Measurements from ENCODE around the gene ACKR3. TPM values are rescaled to one million over a fixed set of nuclear protein-coding genes. Genes with fewer than 3 reads are reported as not detected.

ACKR3 gene
- total RNA-seq, 4 donors from 2014 or later, result 32.4 to 88.7 (median 55.0) TPM

DNA sequence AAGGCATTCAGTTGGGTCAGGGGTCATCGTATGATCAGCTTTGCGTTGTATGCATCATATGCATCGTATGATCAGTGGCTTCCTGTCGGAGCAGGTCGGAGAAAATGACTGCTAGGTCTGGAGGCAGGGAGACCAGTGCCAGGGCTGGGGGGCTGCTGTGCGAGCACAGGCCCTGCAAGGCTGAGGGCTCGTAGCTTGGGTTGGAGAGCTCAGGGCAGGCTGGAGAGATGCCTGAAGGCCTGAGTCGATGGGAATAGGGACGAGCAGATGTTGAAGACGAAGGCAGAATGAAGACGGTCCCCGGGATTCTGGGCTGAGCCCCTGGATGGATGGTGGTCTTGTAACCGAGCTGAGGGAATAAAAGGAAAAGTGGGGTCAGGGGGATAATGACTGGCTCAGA is 25.3 kb upstream of the ACKR3 start:
- Histone ChIP-seq H3K36me3 (no peaks in the 10 kb centered on the region), H3K27me3 (no peaks in the 10 kb centered on the region), H3K27ac (no peak overlapping the region), H3K4me1 (peaks cover 0 to 11% (median 2%) of the 10 kb centered on the region in 4 donors), H3K9me3 (peaks cover 0 to 9% (median 0%) of the 10 kb centered on the region in 4 donors), H3K4me3 (no peak overlapping the region)
- no peak for TF ChIP-seq POLR2A (IDR thresholded peaks at IDR 0.05)
- no peak for TF ChIP-seq EP300 (IDR thresholded peaks at IDR 0.05)
- TF ChIP-seq, protein P1, sequence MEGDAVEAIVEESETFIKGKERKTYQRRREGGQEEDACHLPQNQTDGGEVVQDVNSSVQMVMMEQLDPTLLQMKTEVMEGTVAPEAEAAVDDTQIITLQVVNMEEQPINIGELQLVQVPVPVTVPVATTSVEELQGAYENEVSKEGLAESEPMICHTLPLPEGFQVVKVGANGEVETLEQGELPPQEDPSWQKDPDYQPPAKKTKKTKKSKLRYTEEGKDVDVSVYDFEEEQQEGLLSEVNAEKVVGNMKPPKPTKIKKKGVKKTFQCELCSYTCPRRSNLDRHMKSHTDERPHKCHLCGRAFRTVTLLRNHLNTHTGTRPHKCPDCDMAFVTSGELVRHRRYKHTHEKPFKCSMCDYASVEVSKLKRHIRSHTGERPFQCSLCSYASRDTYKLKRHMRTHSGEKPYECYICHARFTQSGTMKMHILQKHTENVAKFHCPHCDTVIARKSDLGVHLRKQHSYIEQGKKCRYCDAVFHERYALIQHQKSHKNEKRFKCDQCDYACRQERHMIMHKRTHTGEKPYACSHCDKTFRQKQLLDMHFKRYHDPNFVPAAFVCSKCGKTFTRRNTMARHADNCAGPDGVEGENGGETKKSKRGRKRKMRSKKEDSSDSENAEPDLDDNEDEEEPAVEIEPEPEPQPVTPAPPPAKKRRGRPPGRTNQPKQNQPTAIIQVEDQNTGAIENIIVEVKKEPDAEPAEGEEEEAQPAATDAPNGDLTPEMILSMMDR (IDR thresholded peaks at IDR 0.05), result no peak
- 93 to 97% methylated on average over 13 of the region's 13 CpGs for WGBS, 2 donors
- no peak for DNase-seq (ENCODE audit: low spot score in 2 of 2)

DNA sequence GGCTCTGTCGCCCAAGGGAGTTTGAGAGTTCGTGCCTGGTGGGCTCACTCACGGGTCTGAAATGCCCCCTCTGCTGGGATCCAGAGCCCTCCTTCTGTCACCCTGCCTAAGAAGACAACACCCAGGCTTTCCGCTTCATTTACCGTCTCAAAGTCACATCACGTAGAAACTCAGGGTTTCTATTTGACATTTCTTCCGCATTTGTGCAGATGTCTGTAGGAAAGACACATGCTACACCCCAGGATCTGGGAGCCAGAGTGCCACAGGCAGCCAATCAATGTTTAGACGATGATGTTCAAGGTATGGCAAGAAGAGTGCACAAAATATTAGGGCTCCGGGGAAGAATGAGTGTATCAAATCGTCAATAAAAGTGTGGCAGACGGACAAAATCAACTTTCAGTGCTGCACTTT is 24.4 kb upstream of the ACKR3 start:
- peaks cover 0 to 11% (median 2%) of the 10 kb centered on the region in 4 donors for H3K4me1 ChIP-seq
- 88% methylated on average over 11 of the region's 11 CpGs for WGBS, 2 donors
- no peaks in the 10 kb centered on the region for H3K36me3 ChIP-seq
- H3K4me3 ChIP-seq, result no peak overlapping the region
- TF ChIP-seq POLR2A (IDR thresholded peaks at IDR 0.05) (no peak), EP300 (IDR thresholded peaks at IDR 0.05) (no peak)
- TF ChIP-seq, protein P1 (IDR thresholded peaks at IDR 0.05), result no peak
- no peak for DNase-seq (ENCODE audit: low spot score in 2 of 2)
- H3K9me3 ChIP-seq, result peaks cover 0 to 9% (median 0%) of the 10 kb centered on the region in 4 donors
- no peaks in the 10 kb centered on the region for H3K27me3 ChIP-seq
- H3K27ac ChIP-seq, result peak overlapping the region in 1 of 4 donors; percentile 68

DNA sequence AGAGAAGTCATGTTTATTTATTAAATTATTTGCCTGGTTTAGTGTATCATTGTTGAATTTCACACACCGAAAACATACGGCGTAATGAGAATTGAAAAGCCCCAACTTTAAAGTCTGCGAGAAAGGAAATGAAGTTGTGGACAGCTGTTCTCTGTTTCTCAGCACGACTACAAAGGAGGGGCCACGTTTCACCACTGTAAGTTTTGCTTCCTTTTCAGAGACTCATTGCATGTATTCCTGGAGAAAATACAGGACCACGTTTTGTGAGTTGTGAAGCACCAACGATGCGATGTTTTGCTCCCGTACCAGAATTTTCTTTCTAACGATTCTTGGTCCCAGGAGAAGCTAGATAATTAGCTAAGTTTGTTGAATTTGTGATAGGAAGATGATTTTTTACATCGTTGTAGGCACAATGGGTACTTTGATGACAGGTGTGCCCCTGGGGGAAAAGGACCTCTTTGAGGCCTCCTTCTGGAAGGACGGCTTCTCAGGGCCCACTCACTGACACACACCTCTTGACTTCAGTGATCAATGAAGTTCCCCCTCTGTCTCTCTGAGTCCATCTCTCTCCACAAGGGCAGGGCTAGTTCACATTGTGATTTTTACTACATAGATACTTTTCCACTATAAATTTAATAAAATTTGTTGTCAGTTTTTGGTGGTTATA is 23.7 kb upstream of the ACKR3 start:
- no peak for DNase-seq (ENCODE audit: low spot score in 2 of 2)
- H3K36me3 ChIP-seq, result no peaks in the 10 kb centered on the region
- peak overlapping the region in 1 of 4 donors; percentile 68 for H3K27ac ChIP-seq
- no peaks in the 10 kb centered on the region for H3K27me3 ChIP-seq
- 69 to 77% methylated on average over 13 of the region's 13 CpGs for WGBS, 2 donors
- H3K4me3 ChIP-seq, result no peak overlapping the region
- peaks cover 0 to 9% (median 0%) of the 10 kb centered on the region in 4 donors for H3K9me3 ChIP-seq
- TF ChIP-seq, protein P1 (IDR thresholded peaks at IDR 0.05), result no peak
- TF ChIP-seq POLR2A (IDR thresholded peaks at IDR 0.05), result no peak
- no peak for TF ChIP-seq EP300 (IDR thresholded peaks at IDR 0.05)
- H3K4me1 ChIP-seq, result peaks cover 0 to 11% (median 3%) of the 10 kb centered on the region in 4 donors

DNA sequence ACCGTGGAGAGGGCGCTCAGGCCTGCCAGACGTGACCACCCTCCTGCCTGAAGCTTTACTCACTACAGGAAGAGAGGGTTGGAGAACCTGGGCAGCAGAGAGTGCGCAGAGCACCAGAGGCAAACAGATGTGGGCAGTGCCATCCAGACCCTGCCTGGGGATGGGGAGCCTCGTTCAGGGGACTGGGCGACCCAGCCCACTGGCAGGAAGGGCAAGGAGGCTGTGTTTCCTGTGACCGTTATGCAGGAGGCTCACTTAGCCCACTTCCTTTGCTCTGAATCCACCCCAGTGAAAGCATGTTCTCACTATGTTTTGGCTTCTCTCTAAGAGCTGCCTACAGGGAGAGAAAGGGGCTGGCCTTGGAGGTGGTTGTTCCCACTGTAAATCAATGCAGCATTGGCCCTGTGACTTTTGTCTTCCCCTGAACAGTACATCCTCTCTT is 23.0 kb upstream of the ACKR3 start:
- no peak for DNase-seq (ENCODE audit: low spot score in 2 of 2)
- Histone ChIP-seq H3K27ac (peak overlapping the region in 1 of 4 donors; percentile 68), H3K4me3 (no peak overlapping the region), H3K9me3 (peaks cover 0 to 9% (median 0%) of the 10 kb centered on the region in 4 donors), H3K4me1 (peaks cover 0 to 16% (median 6%) of the 10 kb centered on the region in 4 donors), H3K36me3 (no peaks in the 10 kb centered on the region), H3K27me3 (no peaks in the 10 kb centered on the region)
- TF ChIP-seq POLR2A (IDR thresholded peaks at IDR 0.05) (no peak), EP300 (IDR thresholded peaks at IDR 0.05) (no peak)
- TF ChIP-seq, protein P1 (IDR thresholded peaks at IDR 0.05), result no peak
- WGBS, 2 donors, result 84 to 86% methylated on average over 7 of the region's 7 CpGs

DNA sequence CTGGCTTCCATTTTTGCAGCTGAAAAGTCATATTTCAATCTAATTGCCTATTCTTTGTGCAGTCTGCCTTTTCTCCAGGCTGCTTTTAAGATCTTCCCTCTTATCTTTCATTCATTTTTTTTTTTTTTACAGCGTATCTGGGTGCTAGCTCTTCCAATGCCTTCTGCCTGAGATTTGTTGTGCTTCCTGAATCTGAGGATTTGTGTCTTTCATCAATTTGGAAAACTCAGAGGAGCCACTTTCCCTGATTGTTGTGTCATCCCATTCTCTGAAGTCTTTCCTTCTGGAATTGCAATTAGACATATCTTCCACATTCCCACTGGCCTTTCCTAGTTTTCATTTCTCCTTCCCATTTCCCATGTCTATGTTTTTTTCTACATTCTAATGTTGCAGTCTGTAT is 21.9 kb upstream of the ACKR3 start:
- TF ChIP-seq POLR2A (IDR thresholded peaks at IDR 0.05) (no peak), EP300 (IDR thresholded peaks at IDR 0.05) (no peak)
- TF ChIP-seq, protein P1 (IDR thresholded peaks at IDR 0.05), result no peak
- Histone ChIP-seq H3K4me1 (peaks cover 0 to 27% (median 12%) of the 10 kb centered on the region in 4 donors), H3K9me3 (peaks cover 0 to 9% (median 0%) of the 10 kb centered on the region in 4 donors), H3K36me3 (no peaks in the 10 kb centered on the region), H3K4me3 (no peak overlapping the region), H3K27me3 (no peaks in the 10 kb centered on the region), H3K27ac (peak overlapping the region in 1 of 4 donors; percentile 2)
- 91 to 97% methylated on average over 1 of the region's 1 CpG for WGBS, 2 donors
- no peak for DNase-seq (ENCODE audit: low spot score in 2 of 2)

All from tibial nerve (tissue), 4 donors.